Endometrial microvascular endothelial cells (primary cell): ENCODE measurements around the gene ACYP1. TPM values are rescaled to one million over a fixed set of nuclear protein-coding genes. Genes with fewer than 3 reads are reported as not detected.
"Not testable (repeated sequence)": the region's sequence is repeated elsewhere in the genome, so short reads cannot be mapped to it uniquely, and the experiment has no call there.

Experiments
- in situ Hi-C: cut with HindIII; loops from 2 replicates; pipeline ENCODE4 v1.10.0; 2017; ENCODE audit warnings: low sequenced_read_pairs, low pct_unique_long_range_greater_than_20kb; ENCODE audit errors: inconsistent ontology term
- total RNA-seq: library from RNA; depleted of rRNA; stranded (reverse); fragments of >200 nt; gene quantifications from one replicate; pipeline ENCODE4 v1.2.3, GENCODE V29; 2015; ENCODE audit errors: inconsistent ontology term

ACYP1 gene
- total RNA-seq, 1 donor from 2014 or later: 26.0 TPM

DNA sequence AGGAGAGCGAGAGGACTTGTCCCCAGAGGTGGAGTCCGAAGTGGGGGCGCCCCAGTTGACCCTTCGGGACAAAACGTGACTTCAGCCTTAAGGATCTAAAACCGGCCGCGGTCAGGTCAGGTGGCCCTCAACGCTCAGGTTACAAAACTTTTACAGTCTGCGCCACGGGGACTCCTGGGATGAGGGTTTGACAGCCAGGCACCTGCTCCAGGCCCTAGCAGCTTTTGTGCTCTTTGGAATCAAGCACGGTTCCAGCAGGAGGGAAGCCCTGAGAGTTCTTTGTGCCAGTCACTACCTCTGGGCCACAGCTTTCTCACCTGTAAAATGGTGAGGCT, 6.0 kb upstream of the ACYP1 start:
- in situ Hi-C loops: no loop called here

DNA sequence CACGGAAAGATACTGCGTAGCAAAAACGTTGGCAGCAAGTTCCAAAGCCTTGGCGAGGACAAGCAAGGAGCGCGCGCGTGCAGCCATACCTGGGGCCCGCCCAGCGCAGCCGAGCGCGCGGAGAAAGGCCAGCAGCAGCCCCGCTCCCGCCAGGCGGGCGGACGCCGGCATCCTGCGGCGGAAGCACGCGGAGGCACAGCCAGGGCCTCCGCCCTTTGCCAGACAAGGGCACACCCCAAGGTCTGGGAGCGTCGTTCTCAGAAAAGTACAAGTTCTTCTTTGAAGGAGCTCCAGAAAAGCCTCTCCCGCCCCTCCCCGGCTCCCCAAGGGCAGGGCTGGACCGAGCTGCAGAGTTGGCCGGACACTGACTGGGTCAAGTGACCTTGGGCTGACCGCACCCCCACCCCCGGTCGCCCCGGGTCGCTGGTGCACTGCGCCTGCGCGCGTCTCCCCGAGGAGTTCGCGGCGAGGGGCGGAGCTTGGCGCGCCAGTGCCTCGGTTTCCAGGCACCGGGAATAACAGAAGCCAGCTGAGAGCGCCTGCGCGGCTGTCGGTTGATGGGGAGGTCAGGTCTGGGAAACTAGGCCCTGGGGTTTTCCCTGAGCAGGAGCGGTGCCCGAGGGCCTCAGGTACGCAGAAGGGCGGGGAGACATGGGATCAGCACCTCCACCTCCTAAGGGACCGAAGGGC, 5.4 kb upstream of the ACYP1 start, which contains the start of gene ZC2HC1C:
Gene ZC2HC1C (plus strand): TSS at position 521 of the 690 bp plus-strand sequence. CDS start 933 bp downstream, outside the sequence.
- in situ Hi-C loops: no loop called here

DNA sequence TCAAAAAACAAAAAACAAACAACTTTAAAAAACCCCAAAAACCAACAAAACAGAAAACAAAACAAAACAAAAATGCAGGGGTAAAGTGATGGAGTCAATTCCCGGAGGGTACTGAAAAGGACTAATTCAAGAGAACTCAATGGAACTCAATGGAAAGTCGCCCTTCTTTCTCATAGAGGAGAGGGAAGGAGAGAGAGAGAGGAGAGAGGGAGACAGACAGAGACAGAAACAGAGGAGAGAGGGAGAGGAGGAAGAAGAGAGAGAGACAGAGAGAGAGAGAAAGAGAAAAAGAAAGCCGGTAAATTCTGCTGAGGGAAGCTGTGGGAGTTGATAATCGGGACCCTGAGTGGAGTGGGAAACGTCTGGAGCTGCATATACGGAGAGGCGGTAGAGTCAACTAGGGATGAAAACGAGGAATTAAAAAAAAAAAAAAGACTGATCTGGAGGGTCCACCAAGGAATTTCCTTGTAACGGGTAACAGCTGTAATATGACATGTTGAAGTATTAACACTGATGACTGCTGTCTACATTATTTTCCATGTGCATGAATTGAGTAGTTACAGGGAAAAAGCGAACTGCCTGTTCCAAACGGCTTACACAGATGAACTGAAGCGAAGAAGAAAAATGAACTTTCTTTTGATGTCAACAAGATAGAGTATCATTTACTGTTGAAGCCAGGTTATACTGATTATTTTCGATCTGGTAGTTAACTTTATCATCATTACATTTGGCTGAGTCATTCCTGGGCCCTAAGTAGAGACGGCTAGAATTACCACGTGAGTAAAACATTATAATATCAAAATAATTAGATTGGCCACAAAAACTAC, 4.7 kb upstream of the ACYP1 start:
- in situ Hi-C loops: no loop called here

DNA sequence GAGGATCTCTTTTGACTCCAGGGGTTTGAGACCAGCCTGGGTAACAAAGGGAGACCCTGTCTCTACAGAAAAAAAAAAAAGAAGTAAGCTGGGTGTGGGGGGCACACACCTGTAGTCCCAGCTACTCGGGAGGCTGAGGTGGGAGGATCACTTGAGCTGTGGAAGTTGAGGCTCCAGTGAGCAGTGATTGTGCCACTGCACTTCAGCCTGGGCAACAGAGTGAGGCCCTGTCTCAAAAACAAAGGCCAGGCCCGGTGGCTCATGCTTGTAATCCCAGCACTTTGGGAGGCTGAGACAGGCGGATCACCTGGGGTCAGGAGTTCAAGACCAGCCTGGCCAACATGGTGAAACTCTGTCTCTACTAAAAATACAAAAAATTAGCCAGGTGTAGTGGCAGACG, 3.9 kb upstream of the ACYP1 start:
- in situ Hi-C loops: not testable (repeated sequence)

DNA sequence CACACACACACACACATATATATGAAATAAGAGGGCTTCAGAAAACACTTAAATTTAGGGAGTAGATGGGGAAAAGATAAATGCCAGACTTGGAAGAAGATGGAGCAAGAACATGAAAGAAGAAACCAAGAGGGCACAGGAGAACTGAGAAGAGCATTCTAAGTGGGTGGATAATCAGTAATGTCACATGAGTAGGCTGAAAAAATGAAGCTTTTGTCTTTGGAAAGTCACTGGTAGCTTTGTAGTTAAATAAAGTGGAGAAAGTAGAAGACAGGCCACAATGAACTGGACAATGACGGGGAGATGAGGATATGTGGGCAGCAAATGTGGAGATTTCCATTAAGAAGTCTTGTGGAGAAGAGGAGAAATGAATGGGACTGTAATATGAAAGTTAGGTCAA, 3.4 kb upstream of the ACYP1 start:
- in situ Hi-C loops: no loop called here

DNA sequence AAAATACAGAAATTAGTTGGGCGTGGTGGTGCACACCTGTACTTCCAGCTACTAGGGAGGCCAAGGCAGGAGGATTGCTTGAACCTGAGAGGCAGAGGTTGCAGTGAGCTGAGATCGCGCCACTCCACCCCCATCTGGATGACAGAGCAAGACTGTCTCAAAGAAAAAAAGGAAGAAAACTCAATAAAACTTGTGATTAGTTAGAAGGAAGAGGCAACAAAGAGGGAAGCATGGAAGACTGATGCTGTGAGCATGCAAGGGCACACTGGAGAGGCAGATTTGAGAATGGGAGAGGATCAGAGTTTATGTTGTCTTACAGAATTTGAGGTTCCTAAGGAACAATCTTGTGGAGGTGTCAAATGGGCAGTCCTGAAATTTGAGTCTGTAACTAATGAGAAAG, 2.9 kb upstream of the ACYP1 start:
- in situ Hi-C loops: no loop called here

DNA sequence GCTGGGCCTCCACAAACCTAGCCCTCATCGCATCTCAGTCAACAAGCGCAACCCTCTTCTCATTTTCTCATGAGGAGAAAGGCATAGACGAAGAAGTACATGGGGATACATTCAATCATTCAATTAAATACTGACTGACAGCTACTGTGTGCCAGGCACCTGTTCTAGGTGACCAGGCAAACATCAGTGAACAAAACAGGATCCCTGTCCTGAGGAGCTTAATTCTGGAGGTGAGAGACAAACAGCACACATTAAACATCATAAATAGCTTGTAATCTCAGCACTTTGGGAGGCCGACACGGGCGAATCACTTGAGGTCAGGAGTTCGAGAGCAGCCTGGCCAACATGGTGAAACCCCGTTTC, 362 bp upstream of the ACYP1 start:
- in situ Hi-C loops: no loop called here

DNA sequence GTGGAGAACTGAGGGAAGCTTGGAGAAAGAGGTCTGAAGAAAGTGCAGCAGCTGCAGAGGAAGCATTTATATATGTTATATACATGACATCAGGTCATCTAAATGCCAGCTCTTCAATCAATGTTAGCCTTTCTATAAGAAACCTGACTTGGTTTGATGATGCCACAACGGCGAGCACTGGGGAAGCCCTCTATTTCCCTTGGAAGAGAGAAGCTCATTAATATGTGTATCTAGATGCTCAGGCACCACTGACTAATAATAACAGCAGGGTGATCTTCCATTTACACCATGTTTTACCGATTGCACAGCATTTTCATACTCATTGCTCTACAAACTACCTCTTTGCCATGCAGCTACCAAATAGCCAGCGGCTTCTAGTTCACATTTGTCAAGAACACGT, 811 bp downstream of the ACYP1 start:
- in situ Hi-C loops: no loop called here

DNA sequence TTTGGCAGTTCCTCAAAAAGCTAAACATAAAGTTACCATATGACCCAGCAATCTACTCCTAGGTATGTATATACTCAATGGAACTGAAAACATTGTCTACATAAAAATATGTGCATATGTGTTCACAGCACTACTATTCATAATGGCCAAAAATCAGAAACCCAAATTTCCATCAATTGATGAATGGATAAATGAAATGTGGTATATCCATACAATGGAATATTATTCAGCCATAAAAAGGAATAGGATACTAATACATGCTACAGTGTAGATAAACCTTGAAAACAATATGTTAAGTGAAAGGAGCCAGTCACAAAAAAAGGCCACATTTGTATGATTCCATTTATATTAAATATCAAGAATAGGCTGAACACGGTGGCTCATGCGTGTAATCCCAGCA, 3.4 kb downstream of the ACYP1 start:
- in situ Hi-C loops: no loop called here

DNA sequence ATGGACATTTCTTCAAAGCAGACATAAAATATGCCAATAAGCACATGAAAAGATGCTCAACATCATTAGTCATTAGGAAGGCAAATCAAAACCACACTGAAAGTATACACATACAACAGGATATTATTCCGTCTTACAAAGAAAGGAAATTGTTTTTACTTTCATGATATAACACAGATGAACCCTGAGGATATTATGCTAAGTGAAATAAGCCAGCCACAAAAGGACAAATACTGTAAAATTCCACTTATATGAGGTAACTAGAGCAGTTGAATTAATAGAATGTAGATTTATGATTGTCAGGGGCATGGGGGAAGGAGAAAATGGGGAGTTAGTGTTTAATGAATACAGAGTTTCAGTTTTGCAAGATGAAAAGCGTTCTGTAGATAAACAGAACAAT, 4.2 kb downstream of the ACYP1 start:
- in situ Hi-C loops: no loop called here

DNA sequence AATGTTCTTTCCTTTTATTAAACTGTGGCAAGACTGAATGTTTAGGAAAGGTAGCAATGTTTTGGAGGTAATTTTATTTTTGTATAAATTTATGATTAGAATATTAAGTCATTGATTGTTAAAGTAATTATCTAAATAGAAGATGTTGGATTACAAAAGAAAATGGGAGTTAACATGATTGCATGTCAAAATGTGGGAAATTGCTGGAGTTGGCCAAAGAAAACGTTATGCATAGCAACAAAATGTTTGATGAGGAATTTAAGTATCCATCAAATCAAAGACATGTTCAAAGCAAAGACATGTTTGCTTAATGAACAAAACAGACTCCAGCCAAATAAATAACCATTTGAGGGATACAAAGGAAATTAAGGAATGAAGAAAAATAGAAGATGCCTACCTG, 9.4 kb downstream of the ACYP1 start:
- in situ Hi-C loops: no loop called here

DNA sequence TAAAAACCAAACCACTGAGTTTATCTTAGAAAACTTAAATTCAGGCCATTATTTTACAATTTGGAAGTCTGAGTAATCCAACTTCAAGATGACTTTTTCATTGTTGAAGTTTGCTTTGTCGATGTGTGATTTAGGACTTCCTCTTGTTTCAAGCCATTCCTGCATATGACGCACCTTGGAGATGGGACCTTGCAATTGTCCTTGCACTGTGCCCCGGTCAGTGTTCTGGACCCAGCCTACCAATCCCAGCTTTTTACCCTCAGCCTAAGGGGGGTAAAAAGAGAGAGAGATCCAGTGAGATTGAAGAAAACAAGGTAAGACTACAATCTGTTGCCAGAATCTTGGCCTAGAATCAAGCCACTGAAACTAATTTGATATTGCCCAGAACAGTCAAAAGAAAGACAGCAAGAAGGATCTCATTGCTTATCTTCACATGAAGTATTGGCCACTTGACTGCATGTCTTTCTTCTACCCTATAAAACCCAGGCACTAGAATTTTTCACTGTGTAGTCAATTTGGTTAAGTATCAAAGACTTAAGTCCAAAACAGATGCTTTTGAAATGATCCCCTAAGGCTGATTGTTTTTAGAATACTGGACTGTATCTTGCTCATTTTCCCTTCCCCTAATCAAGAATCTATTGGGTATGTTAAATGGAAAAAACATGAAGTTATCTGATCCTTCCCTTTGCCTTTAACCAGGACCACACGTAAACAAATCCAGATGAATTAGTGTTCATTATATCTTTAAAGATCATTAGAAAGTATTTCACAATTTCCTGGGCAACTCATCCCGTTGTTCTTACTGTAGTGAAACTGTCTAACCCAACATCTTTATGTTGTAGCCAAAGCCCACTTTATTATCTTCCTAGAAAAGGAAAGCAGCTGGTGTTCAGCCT, 10.2 kb downstream of the ACYP1 start:
- in situ Hi-C loops: no loop called here

DNA sequence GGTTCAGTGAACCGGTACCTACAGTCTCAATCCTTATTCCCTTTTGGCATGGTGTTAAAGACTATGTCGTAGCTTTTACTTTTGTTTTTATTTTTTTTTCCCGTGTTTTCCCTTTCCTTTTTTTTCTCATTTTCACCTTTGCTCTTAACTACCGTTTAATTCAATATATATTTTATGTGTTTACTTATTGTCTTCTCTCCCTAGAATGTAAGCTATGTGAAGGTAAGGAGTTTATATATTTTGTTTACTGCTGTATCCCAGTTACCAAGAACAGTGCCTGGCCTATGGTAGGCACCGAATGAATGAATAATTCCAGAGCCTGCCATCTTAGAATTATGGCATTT, 12.3 kb downstream of the ACYP1 start:
- in situ Hi-C loops: no loop called here

DNA sequence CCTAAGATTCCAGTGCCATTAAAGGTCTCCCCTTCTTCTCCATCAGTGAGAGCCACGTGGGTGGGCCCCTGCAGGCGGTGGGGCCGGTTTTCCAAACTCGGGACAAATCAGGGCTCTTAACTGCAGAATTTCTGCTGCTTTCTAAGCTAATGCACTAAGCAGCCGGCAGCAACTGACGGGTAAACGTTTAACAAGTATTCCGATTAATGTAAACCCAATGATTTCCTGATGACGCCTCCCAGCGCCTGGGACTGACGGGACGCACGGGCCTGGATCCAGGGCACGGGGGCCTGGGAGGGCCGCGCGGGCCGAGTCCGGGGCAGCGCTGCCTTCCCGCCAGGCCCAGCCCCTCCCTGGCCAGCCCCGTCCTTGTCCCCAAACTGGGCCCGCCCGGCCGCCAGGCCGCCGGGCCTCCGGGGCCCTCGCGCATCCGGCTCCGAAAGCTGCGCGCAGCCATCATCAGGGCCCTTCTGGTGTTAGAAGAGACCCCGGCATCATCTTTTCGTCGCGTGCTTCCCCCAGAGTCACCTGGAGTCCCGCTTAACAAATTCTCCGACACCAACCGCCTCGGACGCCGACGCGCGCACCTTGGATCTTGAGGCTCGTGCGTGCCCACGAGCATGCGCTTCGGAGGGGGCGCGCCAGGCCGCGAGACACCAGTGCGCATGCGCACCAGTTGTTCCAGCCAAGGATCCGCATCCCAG, 12.8 kb downstream of the ACYP1 start, which contains the start of gene MLH3:
Gene MLH3 (minus strand): TSS at position 616 of the 704 bp plus-strand sequence. CDS start 1,812 bp downstream, outside the sequence.
- in situ Hi-C loops: no loop called here

DNA sequence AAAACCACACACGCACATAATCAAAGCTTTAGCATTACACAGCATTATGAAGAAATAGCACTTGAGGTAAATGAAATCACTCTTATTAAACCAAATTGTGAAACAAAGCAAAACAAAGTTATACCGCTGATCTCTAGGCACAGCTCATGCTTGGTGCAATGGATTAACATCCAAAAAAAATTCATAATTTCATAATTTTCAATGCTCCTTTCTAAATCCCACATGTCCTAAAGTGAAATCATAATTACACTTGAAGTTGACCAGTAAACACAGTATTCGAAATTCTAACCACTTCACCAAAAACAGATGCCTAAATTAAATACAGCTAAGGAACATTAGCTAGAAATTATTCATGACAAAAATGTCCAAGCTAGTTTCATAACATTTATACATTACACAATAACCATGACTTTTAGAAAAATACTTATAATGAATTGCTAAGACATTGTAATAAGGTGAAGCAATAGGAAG, 14.1 kb downstream of the ACYP1 start:
- in situ Hi-C loops: no loop called here

DNA sequence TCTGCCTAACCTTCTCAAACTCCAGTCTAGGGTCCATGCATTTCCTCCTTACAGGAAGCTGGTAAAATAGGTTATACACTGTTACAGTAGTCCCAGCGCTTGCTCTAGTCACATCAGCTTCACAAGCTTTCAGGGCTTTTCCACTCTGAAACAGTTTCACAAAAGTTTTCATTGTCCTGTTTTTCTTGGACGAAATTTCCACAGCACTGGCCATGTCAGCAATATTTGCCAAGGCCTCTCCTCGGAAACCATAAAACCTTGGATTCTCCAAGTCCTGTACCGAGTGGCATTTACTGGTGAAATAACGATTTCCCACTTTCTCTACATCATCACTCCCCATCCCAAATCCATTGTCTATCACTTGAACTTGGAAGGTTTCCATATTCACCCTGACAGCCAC, 14.7 kb downstream of the ACYP1 start:
- in situ Hi-C loops: no loop called here

DNA sequence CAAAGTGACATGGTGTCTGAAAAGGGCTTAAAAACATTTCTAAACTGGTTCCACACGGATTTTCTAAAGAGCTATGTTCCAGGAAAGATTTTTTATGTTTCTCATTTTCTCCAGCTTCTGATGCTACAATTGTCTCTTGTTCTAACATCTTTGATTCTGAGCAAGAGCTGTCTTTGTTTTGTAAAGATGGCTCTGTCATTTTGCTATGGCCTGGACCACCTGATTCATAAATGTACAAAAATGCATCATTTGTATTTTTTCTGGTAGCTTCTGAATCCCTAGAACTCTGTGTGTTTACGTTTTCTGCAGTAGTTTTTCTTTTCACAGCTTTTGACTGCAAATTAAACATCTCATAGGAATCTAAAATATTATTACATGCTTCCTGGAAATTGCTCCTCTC, 15.7 kb downstream of the ACYP1 start:
- in situ Hi-C loops: no loop called here

DNA sequence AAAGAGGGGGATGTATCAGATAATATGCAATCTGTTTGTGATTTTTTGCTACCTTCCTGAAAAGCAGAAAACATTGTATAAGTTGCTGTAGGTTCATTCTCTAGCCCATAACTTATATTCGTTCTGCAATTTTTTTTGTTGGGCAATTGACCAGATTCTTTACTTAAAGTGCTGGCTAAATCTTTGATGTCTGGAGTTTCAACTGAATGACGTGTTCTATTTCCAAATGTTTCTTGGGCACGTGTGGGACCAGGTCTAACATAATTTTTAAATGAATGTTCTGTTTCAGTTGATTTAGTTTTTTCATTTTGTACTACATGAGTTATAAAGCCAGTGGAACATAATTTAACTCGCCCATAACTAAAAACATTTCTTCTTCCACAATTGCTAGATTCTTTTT, 16.3 kb downstream of the ACYP1 start:
- in situ Hi-C loops: no loop called here

DNA sequence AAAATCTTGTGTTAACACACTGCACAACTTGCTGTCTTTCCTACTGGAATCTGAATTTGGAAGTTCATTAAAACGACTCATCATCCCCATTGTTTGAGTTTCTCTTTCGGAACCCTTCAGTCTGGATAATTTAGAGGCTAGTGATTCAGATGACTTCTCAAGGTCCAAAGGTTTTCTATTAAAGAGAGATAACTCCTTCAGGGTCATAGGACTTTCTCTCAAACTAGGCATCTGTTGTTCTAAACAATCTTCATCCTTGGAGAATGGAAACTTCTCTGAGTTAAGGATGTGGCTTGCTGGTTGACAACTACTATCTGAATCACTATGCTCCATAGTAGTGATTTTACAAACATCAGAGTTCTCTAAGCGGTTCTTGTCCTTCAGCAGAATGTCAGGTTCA, 16.9 kb downstream of the ACYP1 start:
- in situ Hi-C loops: no loop called here
